GM12878 (cell line): Measurements from ENCODE around the gene TTC39C. TPM values are rescaled to one million over a fixed set of nuclear protein-coding genes. Genes with fewer than 3 reads are reported as not detected.

Experiments
- ATAC-seq: fragments of 200-7000 bp; cut with Tn5 transposase; 3 replicates; pipeline ENCODE4 v1.9.1; 2020; ENCODE audit warnings: mild to moderate bottlenecking, moderate library complexity
- BruUV-seq: library from RNA; stranded (reverse); fragments of 400-500 nt; replicated peaks from 2 replicates; lab custom pipeline; 2021; lab: Mats Ljungman, UMichigan
- CTCF ChIA-PET: fragments of 300-600 bp; sonication (Branson Sonifier 250); formaldehyde crosslinking; extraction: SDS; loops from one replicate; lab custom pipeline; 2021; ENCODE audit warnings: inconsistent platforms; lab: Yijun Ruan, JAX
- POLR2A ChIA-PET: fragments of 350-600 bp; formaldehyde crosslinking; extraction: SDS; loops from one replicate; lab custom pipeline; 2021; ENCODE audit warnings: inconsistent platforms; lab: Charles Lee
- RAD21 ChIA-PET: fragments of 300-600 bp; sonication (Branson Sonifier 250); formaldehyde crosslinking; loops from one replicate; lab custom pipeline; 2023; ENCODE audit warnings: antibody characterized with exemption; ENCODE audit not compliant: unreplicated experiment; lab: Charles Lee
- SMC1A ChIA-PET: fragments of 300-600 bp; sonication (Branson Sonifier 250); formaldehyde crosslinking; loops from one replicate; lab custom pipeline; 2023; ENCODE audit not compliant: unreplicated experiment, uncharacterized antibody; lab: Charles Lee
- DNase-seq: peaks from one replicate; pipeline ENCODE4 v3.0.0-alpha.2; 2011; ENCODE audit warnings: low read depth, low spot score
- FAIRE-seq: peaks from 3 replicates; lab custom pipeline; 2011; peaks lifted over from hg19 to GRCh38; lab: Jason Lieb, UNC
- H2AFZ ChIP-seq: 2 replicates; pipeline ENCODE4 v1.6.0; 2011; ENCODE audit warnings: low read depth, low read length, control low read depth; ENCODE audit not compliant: control insufficient read depth
- H3K27ac ChIP-seq: 2 replicates; pipeline ENCODE4 v1.5.1; 2011; ENCODE audit warnings: control low read depth; ENCODE audit not compliant: control insufficient read depth, insufficient read depth
- H3K27me3 ChIP-seq, 2 experiments: replicated peaks in 1 of 2; 2 replicates each; pipeline versions ENCODE4 v1.6.0 to v1.6.1; 2011; ENCODE audit warnings: low read length in 1 of 2; ENCODE audit not compliant: control insufficient read depth in 2 of 2, insufficient read depth in 2 of 2
- H3K36me3 ChIP-seq, 2 experiments: 2 replicates each; pipeline ENCODE4 v1.5.1; 2011; ENCODE audit warnings: low read length in 1 of 2; ENCODE audit not compliant: control insufficient read depth in 2 of 2, insufficient read depth in 2 of 2
- H3K4me1 ChIP-seq: 2 replicates; pipeline ENCODE4 v1.6.1; 2011; ENCODE audit warnings: mild to moderate bottlenecking, low read length, moderate library complexity, mixed read lengths; ENCODE audit not compliant: control insufficient read depth, insufficient read depth
- H3K4me2 ChIP-seq: 2 replicates; pipeline ENCODE4 v1.6.0; 2011; ENCODE audit warnings: control low read depth; ENCODE audit not compliant: control insufficient read depth, insufficient read depth
- H3K4me3 ChIP-seq: fragments of 200-600 bp; sonication (generic); 2 replicates; pipeline ENCODE4 v1.5.1; 2016
- H3K79me2 ChIP-seq: 2 replicates; pipeline ENCODE4 v1.6.0; 2011; ENCODE audit warnings: low read length; ENCODE audit not compliant: control insufficient read depth, insufficient read depth
- H3K9ac ChIP-seq: 2 replicates; pipeline ENCODE4 v1.8.0; 2011; ENCODE audit warnings: low read length, control low read depth, mixed read lengths; ENCODE audit not compliant: control insufficient read depth, insufficient read depth
- H3K9me3 ChIP-seq: replicated peaks from 3 replicates; pipeline ENCODE4 v1.5.1; 2011; ENCODE audit warnings: mild to moderate bottlenecking, low read length; ENCODE audit not compliant: control insufficient read depth, insufficient read depth
- H4K20me1 ChIP-seq: 2 replicates; pipeline ENCODE4 v1.6.0; 2011; ENCODE audit not compliant: control insufficient read depth, insufficient read depth
- ASH2L ChIP-seq: fragments of 300-600, 200-600 bp; sonication (generic); IDR thresholded peaks from 2 replicates; pipeline ENCODE4 v1.6.1; 2017; ENCODE audit warnings: low read depth, mild to moderate bottlenecking, borderline replicate concordance
- CBX3 ChIP-seq: fragments of 200-600 bp; sonication (generic); IDR thresholded peaks from 2 replicates; pipeline ENCODE4 v1.6.1; 2016; ENCODE audit warnings: low read depth, borderline replicate concordance
- CREB1 ChIP-seq: IDR thresholded peaks from 2 replicates; pipeline ENCODE4 v1.6.1; 2012; ENCODE audit warnings: low read depth, mild to moderate bottlenecking, inconsistent platforms
- KAT2A ChIP-seq: conservative IDR thresholded peaks from 2 replicates; pipeline ENCODE4 v1.6.1; 2011; ENCODE audit warnings: low read depth, low read length; ENCODE audit not compliant: control insufficient read depth
- RUNX3 ChIP-seq: IDR thresholded peaks from 2 replicates; pipeline ENCODE4 v1.6.1; 2012; ENCODE audit warnings: low read length, inconsistent platforms
- SPI1 ChIP-seq: IDR thresholded peaks from 2 replicates; pipeline ENCODE4 v1.6.1; 2011; ENCODE audit warnings: low read depth, mild to moderate bottlenecking, low read length, moderate library complexity, borderline replicate concordance; ENCODE audit not compliant: insufficient read depth
- TAF1 ChIP-seq: IDR thresholded peaks from 2 replicates; pipeline ENCODE4 v1.6.1; 2011; ENCODE audit warnings: mild to moderate bottlenecking, low read depth, low read length, borderline replicate concordance
- WGBS: methylation state at CpG from one replicate; pipeline ENCODE4 v1.1.6; 2016; ENCODE audit warnings: low lambda C conversion rate; ENCODE audit not compliant: insufficient replicate concordance, insufficient coverage; ENCODE audit errors: missing lambda C conversion rate; 5-methylcytosine and 5-hydroxymethylcytosine counted together
- in situ Hi-C: fragments of 300-500 bp; cut with MboI; formaldehyde crosslinking; loops from 9 replicates; pipeline ENCODE4 v1.14.3; 2018; ENCODE audit warnings: mixed read lengths
- intact Hi-C: fragments of 100-400 bp; cut with micrococcal nuclease; formaldehyde crosslinking; loops from one replicate; pipeline ENCODE4 v1.14.2; 2022; ENCODE audit not compliant: unreplicated experiment
- polyA plus RNA-seq, 11 experiments: library from polyadenylated mRNA; depleted of rRNA in 4 of 11; unstranded in 6 of 11; stranded (reverse) in 5 of 11; fragments of >200 nt; fragmentation: Nextera tagmentation in 4 of 11; fragmentation: Illumina TruSeq in 1 of 11; extraction: Ambion mirVana in 4 of 11; extraction: Trizol in 1 of 11; gene quantifications; 1 replicate in 1 of 11; 2 replicates in 10 of 11; pipeline versions ENCODE4 v1.2.1 to v1.2.3, GENCODE V29; 2011 to 2016; ENCODE audit warnings: inconsistent platforms in 2 of 11, missing spikeins in 2 of 11, low read depth in 1 of 11
- total RNA-seq, 4 experiments: library from RNA; depleted of rRNA in 3 of 4; stranded (reverse); fragments of >200 nt in 3 of 4; fragmentation: Illumina TruSeq in 1 of 4; extraction: Trizol in 1 of 4; gene quantifications; 2 replicates each; pipeline versions ENCODE4 v1.2.1 to v1.2.3, GENCODE V29; 2013 to 2021
- TF ChIP-seq, protein P1 (sequence below), 3 experiments: IDR thresholded peaks in 2 of 3; conservative IDR thresholded peaks in 1 of 3; 2 replicates each; pipeline ENCODE4 v1.5.1; 2011; ENCODE audit warnings: low read depth in 3 of 3, low read length in 3 of 3, mild to moderate bottlenecking in 3 of 3, control low read depth in 2 of 3, moderate library complexity in 2 of 3, inconsistent platforms in 1 of 3, mixed read lengths in 1 of 3; ENCODE audit not compliant: control insufficient read depth in 2 of 3, insufficient read depth in 1 of 3; ENCODE audit errors: extremely low read depth in 1 of 3
- TF ChIP-seq, protein P2 (sequence below): IDR thresholded peaks from 2 replicates; pipeline ENCODE4 v1.6.1; 2011; ENCODE audit warnings: mild to moderate bottlenecking, low read depth, low read length, moderate library complexity; ENCODE audit not compliant: insufficient replicate concordance
- TF ChIP-seq, protein P3 (sequence below): fragments of 450-650 bp; IDR thresholded peaks from 2 replicates; pipeline ENCODE4 v1.6.1; 2017; ENCODE audit warnings: mild to moderate bottlenecking
- TF ChIP-seq, protein P4 (sequence below): fragments of 450-650 bp; IDR thresholded peaks from 2 replicates; pipeline ENCODE4 v1.6.1; 2018; ENCODE audit warnings: mild to moderate bottlenecking, low read depth, moderate library complexity; ENCODE audit not compliant: partially characterized antibody

TTC39C gene
- total and polyA plus RNA-seq, 10 of the 15 experiments (the other 5 are each of a cell fraction or from before 2014, with no cell fraction given) = 21.1 to 91.0 (median 64.8) TPM

DNA sequence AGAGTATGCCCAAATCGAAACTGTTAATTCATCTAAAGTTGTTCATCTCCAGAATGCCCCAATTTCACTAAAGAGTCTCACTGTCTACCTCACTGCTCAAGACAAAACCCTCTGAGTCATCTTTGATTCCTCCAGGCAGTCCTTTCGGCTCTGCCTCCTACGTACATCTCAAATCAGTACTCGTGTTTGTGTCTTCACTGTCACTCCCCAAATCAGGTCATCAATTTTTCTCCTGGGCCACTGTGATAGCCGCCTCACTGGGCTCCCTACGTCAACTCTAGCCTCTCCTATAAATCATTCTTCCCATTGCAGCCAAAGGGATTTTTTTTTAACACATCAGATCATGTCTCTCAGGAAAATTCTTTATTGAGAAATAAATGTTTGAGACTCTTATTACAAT lies 42.1 kb upstream of the TTC39C start (continued):
- TF ChIP-seq, protein P1, sequence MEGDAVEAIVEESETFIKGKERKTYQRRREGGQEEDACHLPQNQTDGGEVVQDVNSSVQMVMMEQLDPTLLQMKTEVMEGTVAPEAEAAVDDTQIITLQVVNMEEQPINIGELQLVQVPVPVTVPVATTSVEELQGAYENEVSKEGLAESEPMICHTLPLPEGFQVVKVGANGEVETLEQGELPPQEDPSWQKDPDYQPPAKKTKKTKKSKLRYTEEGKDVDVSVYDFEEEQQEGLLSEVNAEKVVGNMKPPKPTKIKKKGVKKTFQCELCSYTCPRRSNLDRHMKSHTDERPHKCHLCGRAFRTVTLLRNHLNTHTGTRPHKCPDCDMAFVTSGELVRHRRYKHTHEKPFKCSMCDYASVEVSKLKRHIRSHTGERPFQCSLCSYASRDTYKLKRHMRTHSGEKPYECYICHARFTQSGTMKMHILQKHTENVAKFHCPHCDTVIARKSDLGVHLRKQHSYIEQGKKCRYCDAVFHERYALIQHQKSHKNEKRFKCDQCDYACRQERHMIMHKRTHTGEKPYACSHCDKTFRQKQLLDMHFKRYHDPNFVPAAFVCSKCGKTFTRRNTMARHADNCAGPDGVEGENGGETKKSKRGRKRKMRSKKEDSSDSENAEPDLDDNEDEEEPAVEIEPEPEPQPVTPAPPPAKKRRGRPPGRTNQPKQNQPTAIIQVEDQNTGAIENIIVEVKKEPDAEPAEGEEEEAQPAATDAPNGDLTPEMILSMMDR (IDR thresholded peaks at IDR 0.05 in 2 of 3, conservative IDR thresholded peaks at IDR 0.05 in 1 of 3; ENCODE audit: control insufficient read depth in 2 of 3, extremely low read depth in 1 of 3, insufficient read depth in 1 of 3, low read depth in 3 of 3, low read length in 3 of 3) = no peak
- peak; percentile 32; the same call in 1 of the 2 replicates for TF ChIP-seq RUNX3
- TF ChIP-seq, all 136 proteins: peak for 10

DNA sequence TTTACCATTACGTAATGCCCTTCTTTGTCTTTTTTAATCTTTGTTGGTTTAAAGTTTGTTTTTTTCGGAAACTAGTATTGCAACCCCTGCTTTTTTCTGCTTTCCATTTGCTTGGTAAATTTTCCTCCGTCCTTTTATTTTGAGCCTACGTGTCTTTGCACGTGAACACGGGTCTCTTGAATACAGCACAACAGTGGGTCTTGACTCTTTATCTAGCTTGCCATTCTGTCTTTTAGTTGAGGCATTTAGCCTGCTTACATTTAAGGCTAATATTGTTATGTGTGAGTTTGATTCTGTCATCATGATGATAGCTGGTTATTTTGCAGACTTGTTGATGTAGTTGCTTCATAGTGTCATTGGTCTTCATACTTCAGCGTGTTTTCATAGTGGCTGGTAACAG lies 37.5 kb upstream of the TTC39C start:
- H3K9me3 ChIP-seq = peaks cover 2% of the 10 kb centered on the region; the same call in 2 of the 3 replicates
- ATAC-seq = no peak
- no peaks in the 10 kb centered on the region for H3K79me2 ChIP-seq
- H3K27me3 ChIP-seq = no peaks in the 10 kb centered on the region
- no peak for DNase-seq
- H3K36me3 ChIP-seq = no peaks in the 10 kb centered on the region
- no peak overlapping the region for H3K4me2 ChIP-seq
- 83% methylated on average over 7 of the region's 7 CpGs for WGBS
- H2AFZ ChIP-seq = no peak overlapping the region
- H3K4me1 ChIP-seq = peaks cover 17% of the 10 kb centered on the region
- in situ Hi-C loops = no loop called here
- ChIA-PET SMC1A (interaction anchor here (1.1 to 1.7 kb wide), 2 partner anchors 8 to 16 kb away, joined by 3 read pairs; no protein-coding TSS in a partner anchor), CTCF (interaction anchor here (1.1 to 1.2 kb wide), 2 partner anchors 11 to 12 kb away, joined by 3 to 4 read pairs; no protein-coding TSS in a partner anchor), POLR2A (interaction anchor here (0.6 to 1.9 kb wide), 2 partner anchors 32 to 44 kb away, joined by 3 to 4 read pairs; no protein-coding TSS in a partner anchor), RAD21 (no interaction called here)
- FAIRE-seq = no peak
- intact Hi-C loops = no loop called here
- no peak overlapping the region for H3K9ac ChIP-seq
- no peak overlapping the region for H3K27ac ChIP-seq
- BruUV-seq = no TSS peak
- no peak overlapping the region for H3K4me3 ChIP-seq
- H4K20me1 ChIP-seq = no peaks in the 10 kb centered on the region
- no peak for TF ChIP-seq SPI1
- TF ChIP-seq ASH2L = no peak
- TF ChIP-seq, protein P2, sequence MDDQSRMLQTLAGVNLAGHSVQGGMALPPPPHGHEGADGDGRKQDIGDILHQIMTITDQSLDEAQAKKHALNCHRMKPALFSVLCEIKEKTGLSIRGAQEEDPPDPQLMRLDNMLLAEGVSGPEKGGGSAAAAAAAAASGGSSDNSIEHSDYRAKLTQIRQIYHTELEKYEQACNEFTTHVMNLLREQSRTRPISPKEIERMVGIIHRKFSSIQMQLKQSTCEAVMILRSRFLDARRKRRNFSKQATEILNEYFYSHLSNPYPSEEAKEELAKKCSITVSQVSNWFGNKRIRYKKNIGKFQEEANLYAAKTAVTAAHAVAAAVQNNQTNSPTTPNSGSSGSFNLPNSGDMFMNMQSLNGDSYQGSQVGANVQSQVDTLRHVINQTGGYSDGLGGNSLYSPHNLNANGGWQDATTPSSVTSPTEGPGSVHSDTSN = no peak
- no peak for TF ChIP-seq CBX3
- TF ChIP-seq KAT2A = no peak
- TF ChIP-seq CREB1 = no peak
- no peak for TF ChIP-seq TAF1
- TF ChIP-seq, protein P3, sequence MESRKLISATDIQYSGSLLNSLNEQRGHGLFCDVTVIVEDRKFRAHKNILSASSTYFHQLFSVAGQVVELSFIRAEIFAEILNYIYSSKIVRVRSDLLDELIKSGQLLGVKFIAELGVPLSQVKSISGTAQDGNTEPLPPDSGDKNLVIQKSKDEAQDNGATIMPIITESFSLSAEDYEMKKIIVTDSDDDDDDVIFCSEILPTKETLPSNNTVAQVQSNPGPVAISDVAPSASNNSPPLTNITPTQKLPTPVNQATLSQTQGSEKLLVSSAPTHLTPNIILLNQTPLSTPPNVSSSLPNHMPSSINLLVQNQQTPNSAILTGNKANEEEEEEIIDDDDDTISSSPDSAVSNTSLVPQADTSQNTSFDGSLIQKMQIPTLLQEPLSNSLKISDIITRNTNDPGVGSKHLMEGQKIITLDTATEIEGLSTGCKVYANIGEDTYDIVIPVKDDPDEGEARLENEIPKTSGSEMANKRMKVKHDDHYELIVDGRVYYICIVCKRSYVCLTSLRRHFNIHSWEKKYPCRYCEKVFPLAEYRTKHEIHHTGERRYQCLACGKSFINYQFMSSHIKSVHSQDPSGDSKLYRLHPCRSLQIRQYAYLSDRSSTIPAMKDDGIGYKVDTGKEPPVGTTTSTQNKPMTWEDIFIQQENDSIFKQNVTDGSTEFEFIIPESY = no peak
- TF ChIP-seq, protein P4, sequence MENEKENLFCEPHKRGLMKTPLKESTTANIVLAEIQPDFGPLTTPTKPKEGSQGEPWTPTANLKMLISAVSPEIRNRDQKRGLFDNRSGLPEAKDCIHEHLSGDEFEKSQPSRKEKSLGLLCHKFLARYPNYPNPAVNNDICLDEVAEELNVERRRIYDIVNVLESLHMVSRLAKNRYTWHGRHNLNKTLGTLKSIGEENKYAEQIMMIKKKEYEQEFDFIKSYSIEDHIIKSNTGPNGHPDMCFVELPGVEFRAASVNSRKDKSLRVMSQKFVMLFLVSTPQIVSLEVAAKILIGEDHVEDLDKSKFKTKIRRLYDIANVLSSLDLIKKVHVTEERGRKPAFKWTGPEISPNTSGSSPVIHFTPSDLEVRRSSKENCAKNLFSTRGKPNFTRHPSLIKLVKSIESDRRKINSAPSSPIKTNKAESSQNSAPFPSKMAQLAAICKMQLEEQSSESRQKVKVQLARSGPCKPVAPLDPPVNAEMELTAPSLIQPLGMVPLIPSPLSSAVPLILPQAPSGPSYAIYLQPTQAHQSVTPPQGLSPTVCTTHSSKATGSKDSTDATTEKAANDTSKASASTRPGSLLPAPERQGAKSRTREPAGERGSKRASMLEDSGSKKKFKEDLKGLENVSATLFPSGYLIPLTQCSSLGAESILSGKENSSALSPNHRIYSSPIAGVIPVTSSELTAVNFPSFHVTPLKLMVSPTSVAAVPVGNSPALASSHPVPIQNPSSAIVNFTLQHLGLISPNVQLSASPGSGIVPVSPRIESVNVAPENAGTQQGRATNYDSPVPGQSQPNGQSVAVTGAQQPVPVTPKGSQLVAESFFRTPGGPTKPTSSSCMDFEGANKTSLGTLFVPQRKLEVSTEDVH = no peak
